Measurements from ENCODE around the gene ALKBH3.

ALKBH3 gene

GRCh38 chr11:43895601-43896000, 15.0 kb downstream of the ALKBH3 start:
- DNase-seq, result no peak

- no peak for DNase-seq
Measured at GRCh38 chr11:43898574-43898973, 17.9 kb downstream of the ALKBH3 start.

GRCh38 chr11:43899094-43899493, 18.5 kb downstream of the ALKBH3 start:
- no peak for DNase-seq

GRCh38 chr11:43901551-43901950, 20.9 kb downstream of the ALKBH3 start:
- no peak for DNase-seq

GRCh38 chr11:43903078-43903477, 22.4 kb downstream of the ALKBH3 start:
- no peak for DNase-seq

- no peak for DNase-seq
Measured at GRCh38 chr11:43903969-43904368, 23.3 kb downstream of the ALKBH3 start.

- no peak for DNase-seq
Measured at GRCh38 chr11:43904742-43905535, 24.3 kb downstream of the ALKBH3 start.

GRCh38 chr11:43905813-43906241, 25.2 kb downstream of the ALKBH3 start:
- no peak for DNase-seq

- no peak for DNase-seq
Measured at GRCh38 chr11:43907028-43907975, 26.7 kb downstream of the ALKBH3 start.

- no peak for DNase-seq
Measured at GRCh38 chr11:43908191-43908590, 27.6 kb downstream of the ALKBH3 start.

- no peak for DNase-seq
Measured at GRCh38 chr11:43908683-43909082, 28.1 kb downstream of the ALKBH3 start.

GRCh38 chr11:43913829-43914380, 33.3 kb downstream of the ALKBH3 start:
- no peak for DNase-seq

- no peak for DNase-seq
Measured at GRCh38 chr11:43914466-43914865, 33.8 kb downstream of the ALKBH3 start.

GRCh38 chr11:43916621-43917020, 36.0 kb downstream of the ALKBH3 start:
- DNase-seq, result no peak

GRCh38 chr11:43917851-43918250, 37.2 kb downstream of the ALKBH3 start:
- DNase-seq, result no peak

- no peak for DNase-seq
Measured at GRCh38 chr11:43918662-43919061, 38.0 kb downstream of the ALKBH3 start.

- DNase-seq, result no peak
Measured at GRCh38 chr11:43919852-43920597, 39.4 kb downstream of the ALKBH3 start.

GRCh38 chr11:43920598-43921419, 40.2 kb downstream of the ALKBH3 start:
- DNase-seq, result no peak

- DNase-seq, result no peak
Measured at GRCh38 chr11:43921561-43922294, 41.1 kb downstream of the ALKBH3 start.

GRCh38 chr11:43922295-43922648, 41.6 kb downstream of the ALKBH3 start:
- no peak for DNase-seq

GRCh38 chr11:43922744-43923405, 42.2 kb downstream of the ALKBH3 start:
- no peak for DNase-seq
